ENCODE measurements around the gene PRM1. TPM values are rescaled to one million over a fixed set of nuclear protein-coding genes. Genes with fewer than 3 reads are reported as not detected.

PRM1 gene
- total and polyA plus RNA-seq, 2 of the 13 experiments (the other 11 are each of a cell fraction or from before 2014, with no cell fraction given): not detected

GRCh38 chr16:11283820-11284248 is 2.7 kb upstream of the PRM1 start (continued):
- TF ChIP-seq PATZ1 (CRISPR knock-in tag; IDR thresholded peaks at IDR 0.05) (peak; percentile 33; the same call in 1 of the 2 replicates), NFYC (CRISPR knock-in tag; IDR thresholded peaks at IDR 0.05) (0 out of 2 replicates have a peak, but pooled peaks have one; percentile 19), ZNF256 (CRISPR knock-in tag; conservative IDR thresholded peaks at IDR 0.05) (0 out of 2 replicates have a peak, but pooled peaks have one; percentile 26), RXRA (CRISPR knock-in tag; IDR thresholded peaks at IDR 0.05) (0 out of 2 replicates have a peak, but pooled peaks have one; percentile 15), ZNF441 (CRISPR knock-in tag; IDR thresholded peaks at IDR 0.05; ENCODE audit: borderline replicate concordance) (peak; percentile 58; the same call in 1 of the 2 replicates), HOXA3 (CRISPR knock-in tag; IDR thresholded peaks at IDR 0.05) (peak; percentile 35; the same call in 1 of the 2 replicates), TAF1 (CRISPR knock-in tag; IDR thresholded peaks at IDR 0.05) (no peak), ZNF644 (CRISPR knock-in tag; IDR thresholded peaks at IDR 0.05; ENCODE audit: low read depth) (peak; percentile 50; the same call in 1 of the 2 replicates), HNF1B (CRISPR knock-in tag; IDR thresholded peaks at IDR 0.05) (peak; percentile 84; the same call in 1 of the 2 replicates), ZFP90 (CRISPR knock-in tag; IDR thresholded peaks at IDR 0.05; ENCODE audit: borderline replicate concordance) (peak; percentile 100), BRCA1 (CRISPR knock-in tag; IDR thresholded peaks at IDR 0.05) (no peak), HDAC2 (CRISPR knock-in tag; IDR thresholded peaks at IDR 0.05) (peak; percentile 66; the same call in 1 of the 2 replicates), ZFY (CRISPR knock-in tag; IDR thresholded peaks at IDR 0.05) (peak; percentile 52; the same call in 1 of the 2 replicates), ZNF598 (CRISPR knock-in tag; IDR thresholded peaks at IDR 0.05; ENCODE audit: borderline replicate concordance) (0 out of 2 replicates have a peak, but pooled peaks have one; percentile 5)
- TF ChIP-seq, protein P1, sequence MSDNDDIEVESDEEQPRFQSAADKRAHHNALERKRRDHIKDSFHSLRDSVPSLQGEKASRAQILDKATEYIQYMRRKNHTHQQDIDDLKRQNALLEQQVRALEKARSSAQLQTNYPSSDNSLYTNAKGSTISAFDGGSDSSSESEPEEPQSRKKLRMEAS (IDR thresholded peaks at IDR 0.05): peak; percentile 66
